Endodermal cell (in vitro differentiated cells): ENCODE data around the gene ATP6V0B. TPM values are rescaled to one million over a fixed set of nuclear protein-coding genes. Genes with fewer than 3 reads are reported as not detected.

Experiments
- DNase-seq: peaks from one replicate; pipeline ENCODE4 v3.0.0-alpha.2; 2017
- H3K27ac ChIP-seq: 2 replicates; pipeline ENCODE4 v1.5.1; 2013; ENCODE audit warnings: mild to moderate bottlenecking, low read depth, low read length, moderate library complexity
- H3K27me3 ChIP-seq: 2 replicates; pipeline ENCODE4 v1.6.1; 2013; ENCODE audit warnings: mild to moderate bottlenecking, low read length, moderate library complexity; ENCODE audit not compliant: insufficient read depth, control insufficient read depth, poor library complexity, severe bottlenecking
- H3K36me3 ChIP-seq: 2 replicates; pipeline ENCODE4 v1.7.0; 2013; ENCODE audit warnings: mild to moderate bottlenecking, low read length, moderate library complexity; ENCODE audit not compliant: control insufficient read depth, insufficient read depth
- H3K4me1 ChIP-seq: one replicate; pipeline ENCODE4 v1.7.0; 2013; ENCODE audit warnings: low read length; ENCODE audit not compliant: control insufficient read depth, insufficient read depth
- H3K4me3 ChIP-seq: 2 replicates; pipeline ENCODE4 v1.5.1; 2013; ENCODE audit warnings: mild to moderate bottlenecking, low read length, moderate library complexity
- H3K9ac ChIP-seq: 2 replicates; pipeline ENCODE4 v1.6.1; 2013; ENCODE audit warnings: mild to moderate bottlenecking, low read length, moderate library complexity; ENCODE audit not compliant: poor library complexity, severe bottlenecking; ENCODE audit errors: extremely low read depth
- H3K9me3 ChIP-seq: 2 replicates; pipeline ENCODE4 v1.6.1; 2013; ENCODE audit warnings: mild to moderate bottlenecking, low read length, moderate library complexity; ENCODE audit not compliant: control insufficient read depth
- H3K27ac Mint-ChIP-seq: 2 replicates; pipeline ENCODE4 v1.8.0; 2020; ENCODE audit warnings: mixed read lengths
- H3K27me3 Mint-ChIP-seq: 2 replicates; pipeline ENCODE4 v1.8.0; 2021; ENCODE audit warnings: mild to moderate bottlenecking, mixed read lengths; ENCODE audit not compliant: insufficient read depth
- H3K36me3 Mint-ChIP-seq: 2 replicates; pipeline ENCODE4 v1.8.0; 2020; ENCODE audit warnings: low read depth, mixed read lengths
- H3K4me1 Mint-ChIP-seq: 2 replicates; pipeline ENCODE4 v1.8.0; 2020; ENCODE audit warnings: mixed read lengths
- H3K4me3 Mint-ChIP-seq: 2 replicates; pipeline ENCODE4 v1.8.0; 2020; ENCODE audit warnings: mild to moderate bottlenecking, moderate library complexity, mixed read lengths
- H3K9me3 Mint-ChIP-seq: 2 replicates; pipeline ENCODE4 v1.8.0; 2020; ENCODE audit warnings: mild to moderate bottlenecking, mixed read lengths
- CTCF ChIP-seq: fragments of 200-600 bp; sonication (generic); conservative IDR thresholded peaks from 2 replicates; pipeline ENCODE4 v1.5.0; 2021; ENCODE audit warnings: antibody characterized with exemption, mild to moderate bottlenecking
- WGBS, 2 experiments: methylation state at CpG; one replicate each; pipeline versions ENCODE4 v1.1.5 to v1.1.7; 2013; ENCODE audit warnings: missing lambda C conversion rate in 2 of 2, mixed read lengths in 1 of 2; ENCODE audit not compliant: insufficient coverage in 1 of 2, insufficient read length in 1 of 2; 5-methylcytosine and 5-hydroxymethylcytosine counted together
- total RNA-seq, 2 donors: library from RNA; stranded (reverse); fragmentation: NEBNext Ultra II Directional in 1 of 2; extraction: Animal tissue kit (Norgen Biotek cat#: 25700) in 1 of 2; gene quantifications; 2 replicates in 1 of 2; 3 replicates in 1 of 2; pipeline ENCODE4 v1.2.1, GENCODE V29; 2021

Gene ATP6V0B
- total RNA-seq, 2 donors from 2014 or later = 108 to 116 TPM

- Mint-ChIP-seq H3K4me1 (peaks cover 16% of the 10 kb centered on the region), H3K4me3 (peak overlapping the region; percentile 63), H3K9me3 (no peaks in the 10 kb centered on the region), H3K36me3 (no peaks in the 10 kb centered on the region), H3K27me3 (peaks cover 33% of the 10 kb centered on the region), H3K27ac (no peak overlapping the region)
- no peak overlapping the region for H3K27ac ChIP-seq
- H3K4me1 ChIP-seq = no peaks in the 10 kb centered on the region
- no peak for DNase-seq
- no peak overlapping the region for H3K4me3 ChIP-seq
- no peak overlapping the region for H3K9ac ChIP-seq
- 90 to 93% methylated on average over 5 to 8 of the region's 8 CpGs for WGBS, 2 experiments
- TF ChIP-seq CTCF = no peak
- H3K36me3 ChIP-seq = no peaks in the 10 kb centered on the region
- no peaks in the 10 kb centered on the region for H3K9me3 ChIP-seq
- peaks cover 33% of the 10 kb centered on the region for H3K27me3 ChIP-seq
Observed at GRCh38 chr1:43937179-43937865, 37.4 kb upstream of the ATP6V0B start.

GRCh38 chr1:43938383-43938782 is 36.4 kb upstream of the ATP6V0B start:
- Histone ChIP-seq H3K4me1 (no peaks in the 10 kb centered on the region), H3K27me3 (peaks cover 22% of the 10 kb centered on the region), H3K4me3 (no peak overlapping the region), H3K36me3 (no peaks in the 10 kb centered on the region), H3K27ac (no peak overlapping the region), H3K9me3 (no peaks in the 10 kb centered on the region), H3K9ac (no peak overlapping the region)
- WGBS, 2 experiments = 85 to 90% methylated on average over 6 to 10 of the region's 10 CpGs
- TF ChIP-seq CTCF = no peak
- Mint-ChIP-seq H3K4me3 (no peak overlapping the region), H3K4me1 (peaks cover 9% of the 10 kb centered on the region), H3K36me3 (no peaks in the 10 kb centered on the region), H3K9me3 (no peaks in the 10 kb centered on the region), H3K27ac (no peak overlapping the region), H3K27me3 (peaks cover 27% of the 10 kb centered on the region)
- no peak for DNase-seq

- no peaks in the 10 kb centered on the region for H3K9me3 ChIP-seq
- no peak overlapping the region for H3K27ac Mint-ChIP-seq
- 57 to 70% methylated on average over 2 to 3 of the region's 3 CpGs for WGBS, 2 experiments
- no peak overlapping the region for H3K4me3 ChIP-seq
- H3K4me1 Mint-ChIP-seq = peaks cover 9% of the 10 kb centered on the region
- TF ChIP-seq CTCF = peak; percentile 38
- H3K36me3 Mint-ChIP-seq = no peaks in the 10 kb centered on the region
- H3K4me3 Mint-ChIP-seq = no peak overlapping the region
- DNase-seq = no peak
- H3K9ac ChIP-seq = no peak overlapping the region
- peaks cover 16% of the 10 kb centered on the region for H3K27me3 ChIP-seq
- H3K4me1 ChIP-seq = no peaks in the 10 kb centered on the region
- peaks cover 26% of the 10 kb centered on the region for H3K27me3 Mint-ChIP-seq
- H3K27ac ChIP-seq = no peak overlapping the region
- no peaks in the 10 kb centered on the region for H3K36me3 ChIP-seq
- no peaks in the 10 kb centered on the region for H3K9me3 Mint-ChIP-seq
Observed at GRCh38 chr1:43938892-43939587, 35.7 kb upstream of the ATP6V0B start.
